ENCODE data around the gene CFAP69. TPM values are rescaled to one million over a fixed set of nuclear protein-coding genes. Genes with fewer than 3 reads are reported as not detected.
A peak's percentile ranks its signal among the peaks of the same experiment; 100 is the strongest.
"Not testable (repeated sequence)": the region's sequence is repeated elsewhere in the genome, so short reads cannot be mapped to it uniquely, and the experiment has no call there.

CFAP69 gene
- total RNA-seq, 1 donor from 2014 or later: 10.3 TPM

DNA sequence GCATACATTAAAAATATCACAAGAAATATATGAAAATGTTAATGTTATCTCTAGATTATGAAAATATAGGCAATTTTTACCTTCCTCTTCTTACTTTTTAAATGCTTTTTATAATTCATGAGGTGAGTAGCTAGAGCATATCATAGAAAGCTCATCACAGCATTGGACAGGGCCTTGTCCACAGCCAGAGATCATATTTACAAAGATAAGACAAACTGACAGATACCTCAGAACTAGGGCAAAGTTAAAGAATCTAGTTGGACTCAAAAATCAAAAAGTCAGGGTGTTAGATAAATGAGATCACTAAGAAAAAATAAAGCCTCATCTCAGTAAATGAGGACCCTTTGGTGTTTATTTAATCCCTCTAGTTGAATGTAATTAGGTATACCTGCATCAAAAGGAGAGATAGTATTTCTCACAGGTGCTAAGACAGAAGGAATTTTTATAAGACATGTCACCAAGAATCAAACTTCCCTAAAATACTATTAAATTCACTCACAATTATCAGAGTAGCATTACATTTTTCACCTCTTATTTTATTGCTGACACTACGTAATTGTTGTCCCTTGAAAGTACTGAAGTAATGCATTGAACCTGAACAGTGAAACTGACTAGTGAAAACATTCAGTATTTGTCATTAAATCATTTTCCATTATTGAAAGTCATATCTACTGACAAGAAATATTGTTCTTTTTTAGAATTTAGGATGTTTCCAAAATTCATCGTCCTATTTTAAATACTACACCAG, 25.6 kb downstream of the CFAP69 start:
- DNase-seq (ENCODE audit: low read depth): no peak

DNA sequence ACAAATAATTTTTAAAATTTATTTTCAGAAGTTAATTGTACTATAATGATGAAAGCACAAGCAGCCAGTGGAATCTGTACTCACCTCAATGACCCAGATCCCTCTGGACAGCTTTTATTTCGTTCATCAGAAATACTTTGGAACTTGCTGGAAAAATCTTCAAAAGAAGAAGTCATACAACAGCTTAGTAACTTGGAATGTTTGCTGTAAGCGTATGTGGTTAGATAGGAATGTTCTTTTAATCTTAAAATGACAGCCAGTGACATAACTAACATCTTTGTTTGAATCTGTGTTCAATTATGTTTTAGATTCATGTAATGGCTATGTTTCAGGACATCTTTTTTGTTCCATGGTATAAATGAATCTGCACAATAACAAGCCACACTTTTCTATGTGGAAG, 26.8 kb downstream of the CFAP69 start:
- DNase-seq (ENCODE audit: low read depth): peak; percentile 16

DNA sequence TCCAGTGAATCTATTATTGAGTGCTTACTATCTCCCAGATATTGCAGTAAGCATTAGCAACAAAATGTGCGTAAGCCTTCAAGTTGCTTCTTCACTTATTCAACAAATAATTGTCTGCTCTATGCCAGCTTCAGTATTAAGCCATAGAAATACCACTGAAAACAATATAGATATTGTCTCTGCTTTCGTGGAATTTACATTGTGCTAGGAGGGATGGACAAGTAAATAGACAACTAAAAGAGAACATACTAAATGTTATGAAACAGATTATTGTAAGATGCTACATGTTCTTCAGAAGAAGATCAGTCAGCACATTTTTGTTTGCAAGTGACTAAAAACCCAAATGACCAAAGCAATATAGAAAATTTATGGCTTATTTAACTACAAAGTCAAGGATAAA, 27.3 kb downstream of the CFAP69 start:
- DNase-seq (ENCODE audit: low read depth): no peak

DNA sequence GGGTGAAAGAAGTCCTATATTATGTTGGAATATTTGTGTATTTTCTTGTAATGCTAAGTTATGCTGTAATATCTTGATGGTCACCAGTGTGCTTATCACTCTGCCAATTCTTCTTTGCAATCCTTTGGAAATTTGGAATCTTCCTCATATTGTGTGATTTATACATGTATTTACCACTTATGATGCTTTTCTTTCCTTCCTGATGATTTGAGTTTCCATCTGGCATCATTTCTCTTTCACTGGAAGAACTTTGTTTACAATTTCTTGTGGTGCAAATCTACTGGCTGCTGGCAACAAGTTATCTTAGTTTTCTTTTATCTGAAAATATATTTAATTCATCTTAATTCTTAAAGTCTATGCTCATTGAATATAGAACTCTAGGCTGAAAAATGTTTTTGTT, 29.2 kb downstream of the CFAP69 start:
- no peak for DNase-seq (ENCODE audit: low read depth)

DNA sequence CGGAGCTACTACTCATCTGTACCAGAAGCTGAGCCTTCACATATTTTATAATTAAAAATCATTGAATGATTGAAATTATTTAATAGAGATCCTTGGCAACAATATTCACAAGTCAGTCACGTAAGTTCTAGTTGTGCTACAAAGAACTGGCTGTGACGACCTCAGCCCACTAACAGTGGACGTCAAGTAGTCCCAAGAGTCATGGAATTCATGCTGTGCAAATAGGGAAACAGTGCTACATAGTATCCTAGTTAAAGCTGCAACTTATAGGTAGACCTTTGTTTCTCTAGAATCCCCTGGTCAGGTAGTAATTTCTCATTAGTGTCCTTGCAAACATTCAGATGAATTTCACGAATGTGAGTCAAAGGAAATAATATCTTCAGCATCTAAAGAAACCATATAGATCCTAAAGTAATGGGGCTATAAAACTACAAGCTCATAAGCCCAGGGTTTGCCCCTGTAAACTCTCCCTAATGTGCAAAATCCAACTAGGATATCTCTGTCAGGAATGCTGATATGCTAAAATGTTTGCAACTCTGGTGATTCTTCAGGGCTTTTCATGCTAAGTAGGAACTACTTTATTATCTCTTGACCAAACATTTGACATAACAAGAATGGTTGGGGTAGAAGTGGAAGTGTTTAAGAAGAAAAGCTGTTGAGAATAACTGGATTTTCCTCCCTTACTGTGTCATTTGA, 31.2 kb downstream of the CFAP69 start:
- no peak for DNase-seq (ENCODE audit: low read depth)

DNA sequence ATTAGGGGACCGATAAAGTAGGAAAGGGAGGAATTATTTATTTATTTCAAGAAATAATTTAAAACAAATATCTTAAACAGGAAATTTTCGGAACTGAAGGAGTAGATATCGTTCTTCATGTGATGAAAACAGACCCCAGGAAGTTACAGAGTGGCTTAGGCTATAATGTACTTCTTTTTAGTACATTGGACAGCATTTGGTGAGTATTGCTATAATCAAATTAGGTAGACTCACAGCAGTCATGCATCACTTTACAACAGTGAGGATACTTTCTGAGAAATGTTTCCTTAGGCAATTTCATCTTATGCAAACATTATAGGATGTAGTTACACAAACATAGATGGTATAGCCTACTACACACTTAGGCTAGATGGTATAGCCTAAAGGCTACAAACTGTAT, 43.2 kb downstream of the CFAP69 start:
- no peak for DNase-seq (ENCODE audit: low read depth)

DNA sequence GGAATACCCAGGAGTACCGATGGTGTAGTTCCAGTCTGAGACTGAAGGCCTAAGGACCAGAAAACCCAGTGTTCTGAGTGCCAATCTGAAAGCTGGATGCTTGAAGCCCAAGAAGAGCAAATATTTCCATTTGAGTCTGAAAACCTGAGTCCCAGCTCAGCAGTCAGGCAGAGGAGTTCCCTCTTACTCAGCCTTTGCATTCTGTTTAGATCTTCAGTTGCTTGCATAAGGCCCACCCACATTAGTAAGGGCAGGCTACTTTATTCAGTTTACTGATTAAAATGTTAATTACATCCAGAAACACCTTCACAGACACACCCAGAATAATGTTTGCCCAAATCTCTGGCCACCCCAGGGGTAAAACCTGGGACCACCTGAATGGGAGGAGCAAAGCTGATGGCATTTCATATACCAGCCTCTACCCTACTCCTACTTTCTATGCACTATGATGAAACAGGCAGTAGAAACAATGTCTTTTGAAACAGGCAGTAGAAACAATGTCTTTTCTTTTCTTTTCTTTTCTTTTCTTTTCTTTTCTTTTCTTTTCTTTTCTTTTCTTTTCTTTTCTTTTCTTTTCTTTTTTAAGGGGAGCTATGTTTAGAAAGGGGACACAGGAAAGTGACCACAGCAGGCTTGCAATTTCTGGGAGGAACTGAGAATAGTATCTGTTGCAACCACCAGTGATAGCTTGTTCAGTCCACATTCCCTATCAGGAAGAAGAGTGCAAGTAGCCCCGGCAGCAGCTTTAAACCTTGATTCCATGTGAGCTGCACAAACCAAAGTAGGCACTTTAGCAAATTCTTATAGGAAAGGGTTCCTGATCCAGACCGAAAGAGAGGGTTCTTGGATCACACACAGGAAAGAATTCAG, 45.5 kb downstream of the CFAP69 start:
- DNase-seq (ENCODE audit: low read depth): no peak

DNA sequence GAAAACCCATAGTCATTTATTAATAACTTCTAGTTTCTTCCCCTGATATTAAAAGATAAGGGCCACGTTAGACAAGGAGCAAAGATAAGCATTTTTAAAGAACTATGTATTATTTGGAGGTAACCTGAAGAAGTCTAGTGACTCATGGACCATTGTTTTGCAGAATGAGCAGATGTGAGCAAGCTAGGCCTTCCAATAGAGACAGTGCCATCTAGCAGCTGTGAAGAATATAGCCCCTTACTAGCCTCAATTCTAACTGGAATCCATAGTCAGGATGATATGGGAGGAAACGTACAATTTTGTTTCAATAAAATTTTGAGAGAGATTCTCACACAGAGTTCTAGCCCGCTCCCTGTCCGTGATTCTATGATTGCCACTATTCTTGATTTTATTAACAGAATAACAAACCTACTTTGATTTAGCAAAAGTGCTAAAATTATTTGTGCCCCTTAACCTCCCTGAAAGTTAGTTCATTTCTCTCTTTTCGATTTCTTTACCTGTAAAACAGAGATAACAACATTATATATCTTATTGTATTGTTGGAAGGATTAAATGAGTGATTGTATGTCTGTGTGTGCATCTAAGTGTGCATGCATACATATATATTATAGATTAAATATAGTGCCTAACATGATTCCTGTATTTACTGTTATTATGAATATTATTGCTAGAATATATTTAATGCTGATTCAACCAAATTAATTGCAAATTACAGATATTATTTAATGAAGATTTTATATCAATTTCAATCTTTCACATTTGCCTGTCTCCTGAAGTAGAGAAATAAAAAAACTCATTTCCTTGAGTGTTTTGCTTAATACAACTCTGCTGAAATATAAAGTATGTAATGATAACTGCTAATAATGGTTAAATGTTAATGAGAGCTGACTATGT, 53.4 kb downstream of the CFAP69 start:
- DNase-seq (ENCODE audit: low read depth): peak; percentile 74

DNA sequence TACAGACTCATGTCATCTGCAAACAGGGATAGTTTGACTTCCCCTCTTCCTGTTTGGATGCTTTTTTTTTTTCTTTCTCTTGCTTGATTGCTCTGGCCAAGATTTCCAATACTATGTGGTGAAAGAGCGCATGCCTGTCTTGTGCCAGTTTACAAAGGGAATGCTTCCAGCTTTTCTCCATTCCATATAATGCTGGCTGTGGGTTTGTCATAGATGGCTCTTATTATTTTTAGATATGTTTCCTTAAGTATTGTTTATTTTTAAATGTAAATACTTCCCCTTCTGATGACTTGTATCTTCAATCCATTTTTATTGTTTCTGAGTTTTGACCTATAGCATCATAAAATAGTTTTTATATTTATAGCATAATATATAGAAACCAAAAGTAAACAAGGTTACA, 58.3 kb downstream of the CFAP69 start:
- no peak for DNase-seq (ENCODE audit: low read depth)

DNA sequence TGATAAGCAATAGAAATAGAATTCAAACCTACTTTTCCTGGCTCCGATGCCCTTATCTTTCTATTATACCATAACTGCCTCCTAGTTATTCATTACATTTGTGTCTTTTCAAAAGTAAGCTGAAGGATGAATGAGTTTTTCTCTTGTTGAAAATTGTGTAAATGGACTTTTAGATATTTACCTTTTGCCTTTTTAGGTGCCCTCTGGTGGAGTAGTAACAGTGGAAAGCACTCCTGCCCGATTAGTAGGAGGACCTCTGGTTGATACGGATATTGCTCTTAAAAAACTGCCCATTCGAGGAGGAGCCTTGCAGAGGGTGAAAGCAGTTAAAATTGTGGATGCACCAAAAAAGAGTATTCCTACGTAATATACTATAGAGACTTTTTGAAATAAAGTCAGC, 64.9 kb downstream of the CFAP69 start:
- DNase-seq (ENCODE audit: low read depth): no peak

DNA sequence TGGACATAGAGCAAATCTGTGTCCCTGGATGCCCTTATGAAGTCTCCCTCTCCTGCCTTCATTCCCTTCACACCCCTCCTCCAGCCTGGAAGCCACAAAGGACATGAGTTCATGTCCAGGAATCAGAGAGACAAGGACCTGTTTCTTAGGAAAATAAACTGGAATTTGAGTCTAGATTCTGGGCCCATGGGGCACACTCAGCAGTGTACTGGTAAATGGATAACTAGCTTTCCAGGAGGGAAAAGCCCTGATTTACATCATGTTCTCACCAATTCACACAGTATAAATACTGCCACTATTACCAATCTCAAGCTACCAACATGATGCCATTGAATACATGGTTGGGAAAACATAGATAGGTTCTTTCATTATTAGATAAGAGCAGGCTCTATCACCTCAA, 66.2 kb downstream of the CFAP69 start:
- peak; percentile 85 for DNase-seq (ENCODE audit: low read depth)

DNA sequence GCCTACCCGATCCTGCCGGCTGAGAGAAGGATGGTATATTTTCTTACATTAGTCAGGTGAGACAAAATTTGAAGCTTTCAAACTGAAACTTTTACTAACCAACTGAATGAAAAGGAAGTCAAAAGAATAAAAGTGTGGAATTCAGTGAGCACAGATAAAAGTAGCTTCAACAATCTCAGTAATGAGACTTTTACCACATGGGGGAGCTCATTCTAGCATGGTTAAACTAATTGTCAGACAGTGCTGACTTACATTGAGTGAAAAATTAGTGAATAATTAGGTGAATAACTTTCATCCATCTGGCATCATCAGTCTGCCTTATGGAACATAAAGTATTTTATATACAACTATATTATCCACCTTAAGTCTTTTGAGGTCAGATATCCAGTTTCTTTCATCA, 67.8 kb downstream of the CFAP69 start:
- DNase-seq (ENCODE audit: low read depth): peak; percentile 29

DNA sequence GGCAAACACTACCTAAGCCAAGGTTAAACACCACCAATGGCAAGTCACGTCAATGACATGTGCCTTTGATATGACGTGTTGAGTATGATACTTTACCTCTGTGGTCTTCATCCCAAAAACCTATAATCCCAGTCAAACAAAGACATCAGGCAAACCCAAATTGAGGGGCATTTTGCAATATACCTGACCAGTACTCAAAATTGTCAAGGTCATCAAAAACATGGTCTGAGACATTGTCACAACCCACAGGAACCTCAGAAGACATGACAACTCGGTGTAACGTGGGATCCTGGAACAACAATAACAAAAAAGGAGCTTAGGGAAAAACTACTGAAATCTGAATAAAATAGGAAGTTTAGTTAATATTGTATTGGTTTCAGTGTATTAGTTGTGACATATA, 68.9 kb downstream of the CFAP69 start:
- DNase-seq (ENCODE audit: low read depth): no peak

DNA sequence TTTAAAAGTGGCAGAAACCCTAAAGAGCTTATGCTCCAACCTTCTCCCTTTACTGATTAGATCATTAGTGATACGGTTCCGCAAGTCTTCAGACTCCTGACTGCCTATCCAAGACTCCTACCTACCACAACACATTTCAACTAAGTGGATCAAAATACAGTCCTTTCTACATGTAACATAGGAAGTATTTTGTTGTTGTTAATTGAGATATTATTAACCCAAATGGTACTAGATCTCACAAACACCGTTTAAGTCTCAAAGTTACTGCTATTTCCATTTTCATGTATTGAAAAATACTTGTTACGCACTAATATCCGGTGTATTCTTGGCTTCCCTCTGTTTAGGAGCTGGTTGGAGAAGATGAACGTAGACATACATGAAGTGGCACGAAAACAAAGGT, 75.0 kb downstream of the CFAP69 start:
- DNase-seq (ENCODE audit: low read depth): no peak

DNA sequence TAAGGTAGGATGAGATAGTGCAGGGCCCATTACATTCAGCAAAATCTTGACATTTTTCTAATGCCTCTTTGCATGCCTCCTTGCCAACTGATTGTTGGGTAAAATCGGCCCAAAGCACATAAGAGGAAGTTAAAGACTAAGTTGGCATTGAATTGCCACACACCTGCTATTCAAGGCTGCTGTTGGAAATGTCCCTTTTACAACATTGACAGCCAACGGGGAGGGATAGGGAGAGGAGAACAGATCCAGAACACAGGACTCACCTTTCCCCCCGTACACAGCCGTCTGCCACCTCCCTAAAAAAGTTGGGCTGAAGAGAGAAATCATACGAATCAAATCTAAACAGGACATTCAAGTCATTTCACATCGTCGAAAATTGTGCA, 75.4 kb downstream of the CFAP69 start:
- DNase-seq (ENCODE audit: low read depth): no peak

DNA sequence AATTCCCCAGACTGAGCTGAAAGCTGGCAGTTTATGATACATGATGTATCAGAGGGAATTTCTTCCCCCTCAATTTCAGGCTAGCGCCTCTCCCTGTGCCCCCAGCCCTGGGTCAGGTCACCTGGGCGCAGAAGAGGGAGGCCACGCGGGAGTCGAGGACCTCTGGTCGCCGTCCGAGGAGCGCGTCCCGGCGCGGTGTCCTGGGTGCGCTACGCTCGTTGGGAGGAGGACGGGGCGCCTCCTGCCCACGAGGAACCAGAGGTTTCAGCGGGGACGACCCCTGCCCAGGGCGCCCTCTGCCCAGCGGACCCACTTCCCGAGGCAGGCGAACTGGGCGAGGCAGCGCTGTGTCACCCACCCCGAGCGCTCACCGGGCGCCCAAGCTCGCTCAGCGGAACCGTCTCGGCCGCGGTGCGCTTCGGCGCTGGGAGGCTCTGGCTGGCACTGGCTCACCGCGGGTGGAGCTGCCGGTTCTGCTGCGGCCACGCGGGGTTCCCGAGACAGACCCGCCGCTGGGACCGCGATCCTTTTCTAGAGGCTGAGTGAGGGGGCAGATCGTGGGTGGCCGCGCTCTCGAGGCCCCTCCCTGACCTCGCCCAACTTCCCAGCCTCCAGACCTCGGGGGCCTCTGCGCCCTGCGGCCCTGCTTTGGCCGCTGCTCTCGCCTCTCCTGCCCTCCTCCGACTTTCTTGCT, 76.0 kb downstream of the CFAP69 start, which contains the start of gene FAM237B:
Gene FAM237B (minus strand): TSS at position 504 of the 694 bp plus-strand sequence. CDS start 1,556 bp downstream, outside the sequence.
- DNase-seq (ENCODE audit: low read depth): no peak

DNA sequence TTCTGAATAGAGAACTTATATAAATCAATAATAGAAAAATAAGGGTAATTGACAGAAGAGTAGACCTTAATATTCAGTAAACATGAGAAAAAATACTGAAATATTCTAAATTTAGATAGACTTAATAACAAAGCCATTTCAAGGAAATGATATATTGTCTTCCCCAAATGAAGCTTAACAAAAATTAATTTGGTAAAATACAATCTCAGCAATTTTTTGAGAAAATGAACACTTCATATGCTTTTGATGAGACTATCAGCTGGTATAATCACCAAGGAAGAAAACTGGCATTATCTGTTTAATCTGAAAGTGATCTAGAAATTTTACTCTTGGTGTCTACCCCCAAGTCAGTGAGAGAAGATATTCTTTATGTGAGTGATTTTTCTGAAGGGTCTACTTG, 77.9 kb downstream of the CFAP69 start:
- DNase-seq (ENCODE audit: low read depth): no peak

DNA sequence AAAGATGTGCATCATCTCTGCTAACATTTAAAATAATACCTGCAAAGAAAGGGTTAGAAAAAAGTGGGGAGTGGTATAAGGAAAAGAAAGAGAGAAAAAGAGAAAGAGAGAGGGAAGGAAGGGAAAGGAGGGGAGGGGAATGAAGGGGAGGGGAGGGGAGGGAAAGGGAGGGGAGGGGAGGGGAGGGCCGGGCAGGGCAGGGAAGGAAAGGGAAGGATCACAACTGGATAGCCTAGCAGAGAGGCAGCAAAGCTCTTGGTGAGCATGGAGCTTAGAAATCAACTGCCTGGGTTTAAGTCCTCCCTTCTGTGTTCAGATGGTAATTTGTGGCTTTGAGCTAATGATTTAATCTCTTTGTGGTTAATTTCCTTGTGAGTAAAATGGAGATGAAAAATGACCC, 81.5 kb downstream of the CFAP69 start:
- DNase-seq (ENCODE audit: low read depth): no peak

DNA sequence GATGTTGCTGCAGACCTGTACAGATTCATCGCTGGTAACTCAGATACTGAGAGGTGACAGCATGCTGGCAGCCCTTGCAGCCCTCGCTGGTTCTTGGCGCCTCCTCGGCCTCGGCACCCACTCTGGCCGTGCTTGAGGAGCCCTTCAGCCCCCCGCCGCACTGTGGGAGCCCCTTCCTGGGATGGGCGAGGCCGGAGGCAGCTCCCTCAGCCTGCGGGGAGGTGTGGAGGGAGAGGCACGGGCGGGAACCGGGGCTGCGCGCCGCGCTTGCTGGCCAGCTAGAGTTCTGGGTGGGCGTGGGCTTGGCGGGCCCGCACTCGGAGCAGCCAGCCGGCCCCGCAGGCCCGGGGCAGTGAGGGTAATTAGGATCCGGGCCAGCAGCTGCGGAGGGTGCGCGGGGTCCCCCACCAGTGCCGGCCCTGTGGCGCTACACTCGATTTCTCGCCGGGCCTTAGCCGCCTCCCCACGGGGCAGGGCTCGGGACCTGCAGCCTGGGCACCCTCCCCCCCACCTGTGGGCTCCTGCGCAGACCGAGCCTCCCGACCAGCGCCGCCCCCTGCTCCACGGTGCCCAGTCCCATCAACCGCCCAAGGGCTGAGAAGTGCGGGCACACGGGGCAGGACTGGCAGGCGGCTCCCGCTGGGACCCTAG, 89.3 kb downstream of the CFAP69 start:
- no peak for DNase-seq (ENCODE audit: low read depth)

DNA sequence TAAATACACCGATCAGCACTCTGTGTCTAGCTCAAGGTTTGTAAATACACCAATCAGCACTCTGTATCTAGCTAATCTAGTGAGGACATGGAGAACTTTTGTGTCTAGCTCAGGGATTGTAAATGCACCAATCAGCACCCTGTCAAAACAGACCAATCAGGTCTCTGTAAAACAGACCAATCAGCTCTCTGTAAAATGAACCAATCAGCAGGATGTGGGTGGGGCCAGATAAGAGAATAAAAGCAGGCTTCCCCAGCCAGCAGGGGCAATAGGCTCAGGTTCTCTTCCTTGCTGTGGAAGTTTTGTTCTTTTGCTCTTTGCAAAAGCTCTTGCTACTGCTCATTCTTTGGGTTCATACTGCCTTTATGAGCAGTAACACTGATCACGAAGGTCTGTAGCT, 90.0 kb downstream of the CFAP69 start:
- DNase-seq (ENCODE audit: low read depth): not testable (repeated sequence)

All from renal cortical epithelial cell (primary cell).